ENCODE results near the gene RET.

The RET gene

DNA sequence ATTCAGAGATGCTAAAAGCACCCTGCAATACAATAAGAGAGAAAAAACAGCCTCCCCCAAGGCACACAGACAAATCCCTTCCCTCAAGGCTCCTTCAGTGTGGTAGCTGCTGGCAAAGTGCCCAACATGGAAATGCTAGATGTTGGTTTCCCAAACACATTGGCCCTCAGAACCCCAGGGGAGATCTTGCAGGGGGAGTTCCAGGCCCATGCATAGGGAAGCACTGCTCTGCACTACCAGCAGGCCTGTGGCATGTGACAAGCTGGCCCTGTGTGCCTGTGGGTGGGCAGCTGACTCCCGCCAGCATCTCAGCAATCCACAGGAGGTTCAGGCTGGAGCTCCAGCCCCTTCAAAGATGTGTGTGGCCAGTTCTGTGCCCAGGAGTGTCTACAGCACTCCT, 44.6 kb downstream of the RET start:
- no peak overlapping the region for H3K4me3 ChIP-seq (ENCODE audit: low read depth, low read length)
- TF ChIP-seq, protein P1, sequence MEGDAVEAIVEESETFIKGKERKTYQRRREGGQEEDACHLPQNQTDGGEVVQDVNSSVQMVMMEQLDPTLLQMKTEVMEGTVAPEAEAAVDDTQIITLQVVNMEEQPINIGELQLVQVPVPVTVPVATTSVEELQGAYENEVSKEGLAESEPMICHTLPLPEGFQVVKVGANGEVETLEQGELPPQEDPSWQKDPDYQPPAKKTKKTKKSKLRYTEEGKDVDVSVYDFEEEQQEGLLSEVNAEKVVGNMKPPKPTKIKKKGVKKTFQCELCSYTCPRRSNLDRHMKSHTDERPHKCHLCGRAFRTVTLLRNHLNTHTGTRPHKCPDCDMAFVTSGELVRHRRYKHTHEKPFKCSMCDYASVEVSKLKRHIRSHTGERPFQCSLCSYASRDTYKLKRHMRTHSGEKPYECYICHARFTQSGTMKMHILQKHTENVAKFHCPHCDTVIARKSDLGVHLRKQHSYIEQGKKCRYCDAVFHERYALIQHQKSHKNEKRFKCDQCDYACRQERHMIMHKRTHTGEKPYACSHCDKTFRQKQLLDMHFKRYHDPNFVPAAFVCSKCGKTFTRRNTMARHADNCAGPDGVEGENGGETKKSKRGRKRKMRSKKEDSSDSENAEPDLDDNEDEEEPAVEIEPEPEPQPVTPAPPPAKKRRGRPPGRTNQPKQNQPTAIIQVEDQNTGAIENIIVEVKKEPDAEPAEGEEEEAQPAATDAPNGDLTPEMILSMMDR (IDR thresholded peaks at IDR 0.05; ENCODE audit: borderline replicate concordance, insufficient read depth, low read depth, low read length) = no peak

DNA sequence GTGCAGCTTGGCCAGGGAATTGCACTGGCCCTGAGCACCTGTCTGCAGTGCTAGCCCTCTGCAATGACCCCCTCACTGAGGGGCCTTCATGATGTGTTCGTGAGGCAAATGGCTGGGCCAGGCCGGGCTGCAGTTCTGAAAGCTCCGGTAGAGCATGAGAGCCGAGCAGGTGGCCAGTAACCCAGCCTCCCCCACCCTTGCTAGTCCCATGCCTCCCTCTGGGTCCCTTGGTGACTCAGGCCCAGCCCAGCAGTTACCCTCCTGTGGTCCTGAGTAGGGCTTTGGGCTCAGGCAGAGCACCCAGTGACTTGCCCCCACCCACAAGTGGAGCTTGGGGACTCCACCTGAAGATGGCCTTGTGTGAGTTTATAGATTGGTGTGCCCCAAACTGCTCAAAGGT, 45.2 kb downstream of the RET start:
- TF ChIP-seq, protein P1 (IDR thresholded peaks at IDR 0.05; ENCODE audit: borderline replicate concordance, insufficient read depth, low read depth, low read length) = no peak
- H3K4me3 ChIP-seq (ENCODE audit: low read depth, low read length) = no peak overlapping the region

DNA sequence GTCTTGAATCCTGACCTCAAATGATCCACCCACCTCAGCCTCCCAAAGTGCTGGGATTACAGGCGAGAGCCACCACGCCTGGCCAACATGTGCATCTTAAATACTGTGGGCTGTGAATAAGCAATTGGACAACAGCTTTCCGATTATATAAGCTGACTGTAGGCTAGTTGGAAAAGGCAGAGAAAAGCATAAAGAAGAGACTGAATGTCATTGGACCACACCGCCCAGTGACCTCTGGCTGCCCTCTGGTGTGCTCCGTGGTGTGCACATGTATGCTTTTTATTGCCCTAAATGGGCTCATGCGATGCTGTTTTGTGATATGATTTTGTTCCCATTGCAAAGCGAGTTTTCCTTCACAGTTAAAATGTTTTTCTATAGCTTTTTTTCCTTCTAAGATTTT, 46.0 kb downstream of the RET start:
- no peak overlapping the region for H3K4me3 ChIP-seq (ENCODE audit: low read depth, low read length)
- TF ChIP-seq, protein P1 (IDR thresholded peaks at IDR 0.05; ENCODE audit: borderline replicate concordance, insufficient read depth, low read depth, low read length) = no peak

DNA sequence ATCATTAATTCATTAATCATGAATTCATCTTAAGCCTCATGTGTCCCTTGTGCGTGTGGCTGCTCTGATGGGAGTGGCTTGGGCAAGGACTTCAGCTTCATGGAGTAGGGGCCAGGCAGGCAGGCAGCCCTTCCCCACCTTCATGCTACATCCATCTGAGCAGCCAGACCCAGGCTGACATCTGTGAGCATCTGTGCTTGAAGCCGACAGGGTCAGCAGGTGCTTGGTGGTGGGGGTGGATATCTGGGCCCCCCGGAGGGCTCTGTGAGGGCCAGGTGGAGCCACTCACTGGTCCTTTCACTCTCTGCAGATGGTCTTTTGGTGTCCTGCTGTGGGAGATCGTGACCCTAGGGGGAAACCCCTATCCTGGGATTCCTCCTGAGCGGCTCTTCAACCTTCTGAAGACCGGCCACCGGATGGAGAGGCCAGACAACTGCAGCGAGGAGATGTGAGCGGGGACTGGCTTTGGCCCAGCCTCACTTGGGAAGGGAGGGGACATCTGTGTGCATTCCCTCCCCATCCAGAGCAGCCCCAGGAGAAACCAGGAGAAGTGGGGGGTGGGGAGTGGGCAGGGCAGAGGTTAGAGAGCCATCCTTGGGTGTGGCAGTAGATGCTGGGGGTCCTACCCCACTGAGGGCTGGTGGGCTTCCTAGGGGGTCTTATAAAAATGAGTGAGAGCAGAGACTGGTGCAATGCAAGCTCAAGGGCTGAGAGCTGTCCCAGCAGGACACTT, 46.7 kb downstream of the RET start:
- TF ChIP-seq, protein P1 (IDR thresholded peaks at IDR 0.05; ENCODE audit: borderline replicate concordance, insufficient read depth, low read depth, low read length) = no peak
- no peak overlapping the region for H3K4me3 ChIP-seq (ENCODE audit: low read depth, low read length)

DNA sequence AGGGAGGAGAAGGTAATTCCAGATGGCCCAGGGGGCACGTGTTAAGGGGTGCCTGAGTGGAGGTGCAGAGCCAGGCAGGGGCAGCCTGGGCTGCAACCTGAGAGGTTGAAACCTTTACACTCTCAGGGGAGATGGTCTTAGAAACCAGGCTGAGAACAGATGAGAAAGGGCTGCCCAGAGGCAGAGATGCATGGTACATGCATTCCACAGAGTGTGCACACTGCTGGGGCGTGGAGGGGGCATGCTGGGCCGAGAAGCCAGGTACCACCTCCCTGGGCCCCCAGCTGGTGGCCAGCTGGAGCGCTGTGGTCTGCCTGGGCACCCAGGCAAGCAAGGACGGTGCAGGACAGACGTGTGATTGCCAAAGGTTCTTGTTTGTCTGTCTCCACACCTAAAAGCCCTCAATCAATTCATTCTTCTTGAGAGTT, 47.2 kb downstream of the RET start:
- TF ChIP-seq, protein P1 (IDR thresholded peaks at IDR 0.05; ENCODE audit: borderline replicate concordance, insufficient read depth, low read depth, low read length) = no peak
- no peak overlapping the region for H3K4me3 ChIP-seq (ENCODE audit: low read depth, low read length)

DNA sequence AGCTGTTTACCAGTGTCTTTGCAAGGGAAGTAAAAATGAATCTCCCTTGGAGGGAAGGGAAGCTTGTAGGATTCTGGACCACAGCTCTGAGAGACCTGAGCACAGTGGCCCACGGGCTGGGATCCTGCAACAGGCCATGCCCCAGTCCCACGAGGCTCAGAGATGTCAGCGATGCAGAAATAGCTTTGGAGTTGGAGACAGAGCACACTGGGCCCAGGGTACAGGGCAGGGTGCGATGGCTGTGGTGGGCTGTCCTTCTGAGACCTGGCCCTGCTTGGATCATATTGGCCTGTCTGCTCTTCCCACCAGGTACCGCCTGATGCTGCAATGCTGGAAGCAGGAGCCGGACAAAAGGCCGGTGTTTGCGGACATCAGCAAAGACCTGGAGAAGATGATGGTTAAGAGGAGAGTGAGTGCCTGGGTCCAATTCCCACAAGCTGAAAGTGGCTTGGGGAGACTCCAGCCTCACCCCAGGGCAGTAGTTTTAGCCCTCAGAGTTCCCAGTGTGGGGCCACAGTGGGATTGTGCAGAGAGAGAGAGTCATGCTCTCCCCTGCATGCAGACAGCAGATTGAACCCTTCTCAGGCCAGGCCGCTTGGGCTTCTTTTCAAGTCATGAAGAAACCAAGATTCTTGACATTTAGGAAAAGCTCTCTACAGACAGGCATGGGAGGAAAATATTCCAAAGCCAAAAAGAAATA, 47.9 kb downstream of the RET start:
- TF ChIP-seq, protein P1 (IDR thresholded peaks at IDR 0.05; ENCODE audit: borderline replicate concordance, insufficient read depth, low read depth, low read length) = no peak
- H3K4me3 ChIP-seq (ENCODE audit: low read depth, low read length) = no peak overlapping the region

Data from GM12875 (cell line).